Activated CD4-positive, alpha-beta T cell treated with anti-CD3 and anti-CD28 coated beads, Interleukin-2, amount 50 U/mL, for 16 hours (primary cell): Measurements from ENCODE around the gene TTI1.
"Not testable (repeated sequence)": the region's sequence is repeated elsewhere in the genome, so short reads cannot be mapped to it uniquely, and the experiment has no call there.

Source experiments
- DNase-seq: peaks from one replicate; pipeline ENCODE4 v3.0.0-alpha.2; 2020

TTI1 gene

DNA sequence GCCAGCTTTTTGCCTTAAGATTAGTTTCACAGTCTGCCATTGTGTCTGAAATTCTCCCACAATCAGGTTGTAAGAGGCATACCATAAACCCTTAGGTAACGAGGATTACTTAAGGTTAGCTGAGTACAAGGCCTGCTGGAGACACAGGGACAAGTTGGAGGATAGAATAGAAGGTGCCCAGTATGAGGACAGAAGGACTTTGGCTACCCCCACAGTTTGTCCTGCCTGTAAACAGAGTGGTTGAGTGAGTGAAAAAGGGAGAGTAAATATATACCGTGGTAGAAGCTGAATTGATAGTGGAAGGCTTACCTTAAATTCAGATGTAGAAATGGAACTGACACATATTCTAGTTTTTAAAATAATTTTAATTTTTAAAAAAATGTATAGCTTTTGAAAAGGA lies 19.6 kb upstream of the TTI1 start:
- DNase-seq = no peak

DNA sequence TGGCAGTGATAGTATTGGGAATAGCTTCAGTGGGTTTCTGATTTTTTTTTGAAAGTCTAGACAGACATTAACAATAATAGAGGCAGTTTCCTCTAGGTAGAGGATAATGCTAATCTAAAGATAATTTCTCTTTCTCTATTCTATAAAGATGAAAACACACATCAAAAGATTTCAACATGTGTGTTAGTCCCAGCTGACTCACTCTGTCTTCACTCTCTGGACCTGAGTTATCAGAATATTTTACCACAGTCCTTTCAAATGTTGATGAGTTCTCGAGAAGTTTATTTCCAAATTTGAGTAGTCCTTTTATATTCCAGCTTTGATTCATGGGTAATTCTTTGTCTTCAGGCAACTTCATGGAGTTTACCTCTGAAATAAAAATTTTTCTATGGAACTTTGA lies 17.4 kb upstream of the TTI1 start:
- no peak for DNase-seq

DNA sequence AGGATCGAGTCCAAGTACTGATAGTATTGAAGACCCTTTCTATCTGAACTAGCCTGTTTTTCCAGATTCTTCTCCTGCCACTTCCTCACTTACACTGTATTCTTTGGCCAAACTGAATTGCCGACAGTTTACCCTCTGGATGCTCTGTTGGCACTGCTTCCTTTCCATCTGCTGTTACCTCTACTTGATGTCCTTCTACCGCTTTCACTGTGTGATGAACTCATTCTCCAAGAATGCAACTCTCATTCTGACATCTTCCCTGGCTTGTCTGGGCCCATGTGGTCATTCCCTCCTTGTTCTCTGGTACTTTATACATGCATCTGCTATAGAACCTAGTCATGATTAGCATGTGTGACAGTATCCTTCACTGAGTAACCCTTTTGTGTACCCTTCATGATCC lies 16.5 kb upstream of the TTI1 start:
- DNase-seq = no peak

DNA sequence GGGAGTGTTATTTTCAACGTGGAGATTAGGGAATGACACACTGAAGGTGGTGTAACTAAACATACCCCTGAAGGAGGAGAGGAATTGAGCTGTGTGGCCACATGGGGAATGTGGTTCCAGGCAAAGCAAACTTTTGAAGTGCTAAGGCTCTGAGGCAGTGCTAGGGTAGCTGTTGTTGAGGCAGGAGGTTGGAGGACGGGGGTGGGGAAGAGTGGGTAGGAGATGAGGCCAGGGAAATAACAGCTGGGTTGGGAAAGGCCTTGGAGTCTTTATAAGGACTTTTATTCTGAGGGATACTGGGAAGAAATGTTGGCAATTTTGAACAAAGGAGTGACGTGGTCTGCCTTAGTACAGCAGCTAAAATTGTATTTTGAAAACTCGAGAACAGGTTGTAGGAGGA lies 13.3 kb upstream of the TTI1 start:
- no peak for DNase-seq

DNA sequence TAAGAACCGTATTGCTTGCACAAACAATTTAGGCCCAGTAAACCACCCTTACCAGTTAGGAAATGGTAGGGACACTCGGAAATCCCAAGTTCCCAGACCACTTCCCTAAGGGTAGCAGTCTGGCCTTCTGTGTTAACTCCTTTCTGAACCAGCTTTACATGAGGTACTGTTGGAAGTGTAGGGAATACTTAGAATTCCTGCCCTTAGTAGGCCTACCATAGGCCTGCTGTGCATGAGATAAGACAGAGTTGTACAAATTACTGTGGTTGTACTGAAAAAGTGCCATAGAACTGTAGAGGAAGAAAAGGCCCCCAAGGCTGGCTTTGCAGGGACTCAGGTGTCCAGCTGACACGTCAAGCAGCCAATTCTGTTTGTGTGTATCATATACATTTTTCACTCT lies 11.4 kb upstream of the TTI1 start:
- no peak for DNase-seq

DNA sequence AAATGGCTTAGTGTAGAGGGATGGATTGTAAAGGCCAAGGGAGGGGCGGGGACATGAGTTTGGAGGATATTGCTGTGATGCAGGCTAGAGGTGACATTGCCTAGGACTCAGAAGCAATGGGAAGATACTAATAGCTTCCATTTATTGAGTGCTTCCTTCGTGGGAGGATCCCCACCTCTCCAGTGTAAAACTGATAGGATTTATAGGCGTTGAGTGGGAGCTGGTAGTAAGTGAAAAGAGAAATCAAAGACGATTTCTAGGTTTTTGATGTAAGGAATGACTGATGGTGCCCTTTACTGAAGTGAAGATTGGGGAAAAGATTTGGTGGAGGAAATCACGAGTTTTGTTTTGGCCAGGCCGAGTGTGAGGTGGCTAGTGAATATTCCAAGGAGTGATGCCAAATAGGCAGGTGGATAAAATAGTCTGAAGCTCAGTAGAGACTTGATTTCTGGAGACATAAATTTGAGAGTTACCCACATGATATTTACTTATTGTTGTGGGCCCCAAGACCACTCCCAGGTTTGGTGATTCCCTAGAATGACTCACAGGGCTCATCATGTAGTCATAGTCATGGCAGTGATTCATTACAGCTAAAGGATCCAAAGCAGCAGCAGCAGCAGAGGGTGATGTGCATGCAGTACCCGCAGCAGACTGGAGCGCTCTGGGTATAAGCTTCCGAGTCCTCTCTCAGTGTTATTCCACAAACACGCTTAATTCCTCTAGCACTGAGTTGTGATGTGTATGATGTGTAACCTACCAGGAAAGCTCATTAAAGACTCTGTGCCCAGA lies 10.4 kb upstream of the TTI1 start:
- peak; percentile 53 for DNase-seq

DNA sequence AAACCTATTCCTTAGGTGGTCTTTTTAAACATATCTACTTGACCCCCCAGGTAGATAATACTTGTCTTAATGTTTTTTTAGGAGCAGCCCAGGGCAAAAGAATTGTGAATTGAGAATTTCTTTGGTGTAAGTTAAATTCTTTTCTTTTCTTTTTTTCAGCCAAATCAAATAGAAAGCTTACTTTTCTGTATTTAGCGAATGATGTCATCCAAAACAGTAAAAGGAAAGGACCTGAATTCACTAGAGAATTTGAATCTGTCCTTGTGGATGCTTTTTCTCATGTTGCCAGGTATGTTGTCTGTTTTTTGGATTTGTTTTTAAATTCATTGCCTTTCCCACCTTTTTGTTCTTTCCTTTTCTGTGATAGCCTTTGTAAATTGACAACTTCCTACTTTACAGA lies 7.0 kb upstream of the TTI1 start:
- no peak for DNase-seq

DNA sequence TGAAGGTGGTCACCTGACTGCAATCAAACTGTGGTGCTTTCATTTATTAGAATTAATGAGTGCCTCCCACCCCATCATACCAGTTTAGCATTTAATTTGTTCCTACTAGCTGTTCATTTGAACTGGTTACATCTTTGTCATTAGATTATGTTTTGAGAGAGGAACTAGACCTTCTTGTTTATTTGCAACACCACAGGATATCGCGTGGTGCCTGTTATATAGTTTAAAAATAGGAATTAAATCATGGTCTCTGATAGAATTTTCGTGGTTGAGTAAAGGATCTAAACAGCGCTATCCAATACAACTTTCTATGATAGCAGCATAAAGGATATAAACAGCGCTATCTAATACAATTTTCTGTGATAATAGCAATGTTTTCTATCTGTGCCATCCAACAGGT lies 3.1 kb upstream of the TTI1 start:
- DNase-seq = no peak

DNA sequence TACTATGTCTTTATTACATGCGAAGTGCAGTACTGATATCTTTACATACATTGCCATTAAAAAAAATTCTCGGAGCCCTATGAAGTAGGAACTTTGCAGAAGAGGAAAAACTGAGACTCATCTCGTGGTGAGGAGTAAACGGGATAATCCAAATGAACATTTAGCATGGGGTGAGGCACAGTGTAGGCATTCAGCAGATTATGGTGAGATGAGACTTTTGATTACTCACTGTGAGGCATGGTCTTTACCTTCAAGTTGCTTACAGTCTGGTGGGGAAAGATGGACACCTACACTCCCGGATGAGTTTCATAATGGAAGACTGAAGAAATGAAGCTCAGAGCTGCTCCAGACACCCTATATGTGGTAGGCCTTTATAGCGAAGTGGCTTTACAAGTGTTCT lies 1.7 kb upstream of the TTI1 start:
- no peak for DNase-seq

DNA sequence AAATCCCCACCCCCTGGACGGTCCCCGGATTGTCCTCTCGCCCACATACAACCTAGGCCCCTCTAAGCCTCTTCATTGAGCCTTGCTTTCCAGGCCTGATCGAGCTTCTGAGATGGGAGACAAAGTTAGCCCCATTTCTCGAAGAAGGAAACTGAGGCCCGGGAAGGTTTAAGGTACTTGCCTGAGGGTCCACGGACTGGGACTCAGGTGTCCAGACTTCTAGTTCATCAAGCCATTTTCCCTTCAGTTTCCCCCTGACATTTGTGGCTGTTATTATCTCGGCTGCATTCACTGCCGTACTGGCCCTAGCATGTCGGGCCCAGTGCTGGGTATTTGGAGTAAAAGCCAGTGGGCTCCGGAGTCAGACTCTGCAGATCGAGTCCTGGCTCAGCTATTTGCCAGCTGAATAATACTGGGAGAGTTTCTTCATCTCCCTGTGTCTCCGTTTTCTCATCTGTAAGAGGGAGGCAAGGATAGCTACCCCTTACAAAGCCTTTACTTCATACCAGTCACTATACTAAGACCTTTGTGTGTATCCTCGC lies 923 bp upstream of the TTI1 start:
- no peak for DNase-seq

DNA sequence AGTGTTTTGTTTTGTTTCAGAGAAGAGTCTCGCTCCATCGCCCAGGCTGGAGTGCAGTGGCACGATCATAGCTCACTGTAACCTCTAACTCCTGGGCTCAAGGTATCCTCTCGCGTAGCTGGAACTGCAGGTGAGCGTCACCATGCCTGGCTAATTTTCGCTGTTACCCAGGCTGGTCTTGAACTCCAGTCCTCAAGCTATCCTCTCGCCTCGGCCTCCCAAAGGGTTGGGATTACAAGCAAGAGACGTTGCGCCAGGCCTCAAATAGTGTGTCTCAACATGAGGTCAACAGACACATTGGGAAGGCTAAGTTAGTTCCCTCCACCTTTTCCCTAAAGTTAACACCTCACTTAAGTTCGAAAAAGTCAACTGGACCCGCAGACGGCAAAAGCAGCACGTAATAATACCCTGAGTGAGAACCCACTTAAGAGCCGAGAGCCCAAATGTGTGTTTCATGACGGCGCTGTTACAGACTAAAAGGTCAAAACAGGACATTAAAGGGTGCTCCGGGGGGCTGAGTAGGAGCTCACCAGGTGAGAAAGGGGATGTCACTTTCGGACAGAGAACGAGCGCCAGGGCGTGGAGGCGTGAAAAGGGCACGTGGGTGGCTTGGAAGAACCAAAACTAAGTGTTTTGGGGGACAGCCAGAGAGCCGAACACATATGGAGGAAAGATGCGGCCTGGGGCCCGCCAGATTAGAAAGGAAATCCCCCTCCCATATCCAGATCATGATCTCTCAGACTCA lies 499 bp downstream of the TTI1 start:
- DNase-seq = no peak

DNA sequence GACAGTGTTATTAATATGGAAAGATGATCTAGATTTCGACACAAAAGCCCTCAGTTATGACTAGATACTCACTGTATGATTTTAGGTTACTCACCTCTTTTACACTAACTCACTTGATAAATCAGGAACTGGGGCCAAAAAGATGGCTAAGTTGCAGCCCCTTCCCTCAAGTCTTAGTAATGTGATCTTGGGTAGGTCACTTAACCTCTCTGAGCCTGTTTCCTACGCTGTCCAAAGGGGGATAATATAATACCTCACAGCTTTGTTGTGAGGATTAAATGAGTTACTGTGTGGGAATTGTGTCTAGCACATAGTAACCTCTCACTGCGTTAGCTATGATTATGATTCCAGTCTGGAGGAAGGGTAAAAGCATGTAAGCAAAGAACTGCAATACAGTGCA lies 1.3 kb downstream of the TTI1 start:
- DNase-seq = no peak

DNA sequence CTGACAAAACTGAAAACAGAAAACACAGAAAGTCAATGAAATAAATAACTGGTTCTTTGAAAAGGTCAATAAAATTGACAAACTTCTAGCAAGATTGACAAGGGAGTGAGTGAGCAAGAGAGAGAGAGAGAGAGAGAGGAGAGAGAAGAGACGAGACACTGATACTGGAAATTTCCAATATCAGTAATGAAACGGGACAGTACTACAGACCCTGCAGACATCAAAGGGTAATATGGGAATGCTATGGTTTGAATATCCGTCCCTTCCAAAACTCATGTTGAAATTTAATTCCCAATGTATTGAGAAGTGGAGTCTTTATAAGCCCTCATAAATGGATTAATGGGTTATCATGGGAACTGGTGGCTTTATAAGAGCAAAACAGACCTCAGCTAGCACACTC lies 3.8 kb downstream of the TTI1 start:
- no peak for DNase-seq

DNA sequence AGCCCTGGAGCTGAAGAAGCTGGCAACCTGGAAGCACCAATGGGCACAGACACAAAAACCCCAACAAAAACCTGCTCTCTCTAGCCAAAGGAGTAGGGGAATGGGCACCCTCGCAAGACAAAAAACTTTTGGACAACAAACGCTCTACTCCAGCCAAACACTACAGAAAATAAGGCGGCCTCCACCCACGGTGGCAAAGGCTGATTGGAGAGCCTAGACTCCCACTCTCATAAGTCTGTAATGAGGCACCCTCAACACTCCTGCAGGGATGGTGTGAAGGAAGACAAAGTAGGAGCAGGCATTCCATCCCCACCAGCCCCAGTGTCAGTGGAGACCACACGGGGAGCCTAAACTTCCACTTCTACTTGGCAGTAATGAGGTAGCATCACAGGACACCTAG lies 8.8 kb downstream of the TTI1 start:
- no peak for DNase-seq

DNA sequence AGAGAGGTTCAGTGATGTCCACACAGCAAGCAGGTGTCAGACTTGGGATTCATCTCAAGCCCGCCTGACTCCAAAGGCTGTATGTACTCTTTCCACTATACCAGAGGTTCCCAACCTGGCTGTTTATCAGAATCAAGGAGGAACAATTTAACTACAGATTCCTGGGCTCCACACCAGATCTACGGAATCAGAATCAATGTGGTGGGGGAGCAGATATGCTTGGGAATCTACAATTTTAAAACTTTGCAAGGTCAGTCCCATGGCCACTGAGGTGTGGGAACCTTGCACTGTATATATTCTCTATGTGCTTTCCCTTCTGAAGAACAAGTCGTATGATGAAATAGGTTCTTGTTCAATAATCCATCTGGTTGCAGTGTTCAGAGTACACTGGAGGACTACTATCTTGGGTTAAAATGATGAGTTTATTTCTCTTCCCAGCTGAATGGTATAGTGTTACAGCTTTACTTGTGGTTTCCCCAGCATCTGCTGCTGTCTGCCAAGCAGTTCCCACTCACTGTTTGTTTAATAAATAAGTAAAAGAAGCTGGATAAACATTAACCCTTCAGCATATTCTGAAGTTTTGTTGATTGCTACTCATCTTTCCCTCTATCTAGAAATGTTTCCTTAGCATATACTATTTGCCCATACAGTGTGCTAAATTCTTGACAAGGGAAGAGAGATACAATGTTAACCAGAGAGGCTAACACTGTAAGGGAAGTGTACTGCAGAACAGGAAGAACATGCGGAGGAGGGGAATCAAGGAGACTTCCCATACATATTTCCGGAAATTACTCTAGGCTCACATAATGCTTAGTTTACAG lies 9.9 kb downstream of the TTI1 start:
- no peak for DNase-seq

DNA sequence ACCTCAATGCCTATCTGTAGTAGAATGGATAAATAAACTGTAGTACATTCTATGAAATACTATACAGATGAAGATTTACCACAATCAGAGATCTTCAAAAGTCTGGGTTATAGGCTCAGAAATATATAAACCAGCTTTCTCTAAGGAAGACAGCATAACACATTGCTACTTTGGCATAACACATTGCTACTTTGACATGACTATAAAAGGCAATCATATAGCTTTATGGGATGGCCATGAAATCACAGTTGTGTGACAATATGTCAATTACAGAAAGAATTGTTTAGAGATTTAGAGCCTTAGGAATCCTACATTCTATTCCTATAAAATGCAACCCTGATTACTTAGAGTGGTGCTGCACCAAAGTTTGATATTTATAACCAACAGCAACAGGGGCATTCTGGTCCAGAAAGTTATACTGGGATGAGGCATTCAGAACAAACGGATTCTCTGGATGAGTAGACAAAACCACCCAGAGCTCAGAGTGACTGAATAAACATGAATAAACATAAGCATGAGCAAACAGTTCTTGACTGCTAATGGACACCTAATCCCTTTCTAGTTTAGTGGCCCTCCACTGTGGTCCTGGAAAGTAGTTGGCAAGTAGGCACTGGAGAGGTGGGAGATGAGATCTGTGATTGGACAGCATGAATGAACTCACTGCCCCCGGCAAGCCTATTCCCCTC lies 12.0 kb downstream of the TTI1 start:
- peak; percentile 31 for DNase-seq

DNA sequence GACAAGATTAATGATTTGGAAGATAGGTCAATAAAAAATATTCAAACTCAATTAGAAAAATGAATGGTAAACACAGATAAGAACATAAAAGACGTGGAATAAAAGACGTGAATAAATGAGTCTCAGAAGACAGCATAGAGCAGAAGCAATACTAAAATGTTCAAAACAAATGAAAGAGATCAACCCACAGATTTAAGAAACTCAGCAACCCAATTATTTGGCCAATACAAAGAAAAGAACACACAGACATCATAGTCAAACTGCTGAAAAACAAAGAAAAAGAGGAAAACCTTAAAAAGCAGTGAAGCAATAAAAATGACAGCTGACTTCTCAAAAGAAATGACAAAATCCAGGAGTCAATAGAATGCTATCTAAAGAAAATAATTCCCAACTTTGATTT lies 14.9 kb downstream of the TTI1 start:
- no peak for DNase-seq

DNA sequence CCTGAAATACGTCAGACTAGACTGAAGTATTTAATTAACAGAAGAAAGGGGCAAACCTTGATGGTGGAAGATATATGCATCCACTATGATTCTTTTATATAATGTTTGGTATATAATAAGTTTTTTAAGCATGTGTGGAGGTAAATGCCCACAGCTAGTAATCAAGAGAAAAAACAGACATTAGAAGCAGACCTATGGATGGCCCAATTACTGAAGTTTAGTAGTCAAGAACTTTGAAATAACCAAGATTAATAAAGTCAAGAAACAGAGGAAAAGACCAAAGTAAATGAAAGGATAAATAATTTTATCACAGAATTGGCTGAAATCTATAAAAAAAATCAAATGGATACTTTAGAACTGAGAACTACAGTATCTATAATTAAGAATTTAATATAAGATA lies 15.3 kb downstream of the TTI1 start:
- no peak for DNase-seq

DNA sequence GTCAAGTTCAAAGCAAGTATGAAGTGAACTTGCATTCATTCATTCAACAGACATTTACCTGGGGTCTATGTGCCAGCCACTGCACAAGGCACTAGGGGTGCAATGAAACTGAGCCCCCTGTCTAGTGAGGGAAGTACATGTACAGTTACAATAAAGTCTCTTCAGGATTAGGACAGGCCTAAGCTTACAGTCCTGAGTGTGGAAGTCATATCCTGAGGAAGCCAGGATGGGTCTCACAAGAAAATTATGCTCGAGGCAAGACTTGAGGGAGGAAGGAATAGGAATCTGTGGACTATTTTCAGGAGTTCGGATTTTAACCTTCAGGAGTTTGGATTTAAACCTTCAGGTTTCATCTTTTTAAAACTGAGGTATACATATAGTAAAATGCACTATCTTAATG lies 19.4 kb downstream of the TTI1 start:
- no peak for DNase-seq

DNA sequence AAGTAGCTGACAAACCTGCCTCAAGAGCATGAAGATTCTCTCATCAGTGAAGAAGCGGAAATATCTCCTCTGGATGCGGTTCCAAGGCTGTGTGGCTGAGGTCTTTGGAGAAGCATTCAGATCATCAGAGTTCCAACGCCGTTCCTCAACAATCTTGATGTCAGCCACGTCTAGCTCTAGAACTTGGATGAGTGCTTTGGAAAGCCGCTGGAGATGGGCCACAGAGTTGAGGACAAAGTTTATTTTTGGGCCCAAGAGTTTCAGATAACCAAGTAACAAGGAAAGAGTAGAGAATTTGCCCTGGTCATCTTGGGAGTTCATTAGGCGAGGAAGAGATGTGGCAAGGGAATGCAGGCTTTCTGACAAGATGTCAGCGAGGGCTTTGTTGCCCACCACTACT lies 20.9 kb downstream of the TTI1 start:
- DNase-seq = no peak

DNA sequence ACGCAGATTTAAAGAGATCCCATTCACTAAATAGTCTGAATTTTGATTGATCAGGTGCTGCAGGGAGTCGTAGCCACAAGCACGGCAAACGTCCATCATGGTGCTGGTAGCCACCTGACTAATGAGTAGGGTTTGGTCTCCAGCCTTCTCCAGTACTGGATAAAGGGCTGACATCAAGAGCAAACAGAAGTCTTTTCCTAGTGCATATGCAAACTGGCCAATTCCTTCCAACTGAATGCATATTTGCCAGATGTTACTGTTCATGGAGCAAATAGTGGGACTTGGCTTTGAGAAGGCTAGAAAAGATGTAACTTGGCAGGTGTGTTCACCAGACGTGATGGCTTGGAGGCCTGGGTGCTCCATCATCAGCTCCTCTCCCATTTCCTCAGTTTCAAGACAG lies 21.6 kb downstream of the TTI1 start:
- DNase-seq = no peak

DNA sequence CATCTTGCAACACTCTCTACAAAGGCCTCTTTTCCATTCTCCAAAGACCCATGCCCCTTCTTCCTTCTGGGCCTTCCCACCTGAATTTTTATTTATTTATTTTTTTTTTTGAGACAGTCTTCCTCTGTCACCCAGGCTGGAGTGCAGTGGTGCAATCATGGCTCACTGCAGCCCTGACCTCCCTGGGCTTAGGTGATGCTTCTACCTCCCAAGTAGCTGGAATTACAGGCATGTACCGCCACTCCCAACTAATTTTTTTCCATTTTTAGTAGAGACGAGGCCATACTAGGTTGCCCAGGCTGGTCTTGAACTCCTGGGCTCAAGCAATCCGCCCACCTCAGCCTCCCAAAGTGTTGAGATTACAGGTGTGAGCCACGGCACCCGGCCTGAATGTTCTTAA lies 23.8 kb downstream of the TTI1 start:
- DNase-seq = not testable (repeated sequence)
